K562 (cell line): ENCODE measurements around the gene GPALPP1. TPM values are rescaled to one million over a fixed set of nuclear protein-coding genes. Genes with fewer than 3 reads are reported as not detected.

Source experiments
- AFF4 ChIP-seq: sonication (generic); formaldehyde crosslinking; IDR thresholded peaks from 2 replicates; pipeline ENCODE4 v1.8.0; 2023; ENCODE audit warnings: mild to moderate bottlenecking, missing genetic modification reagents
- E2F8 ChIP-seq: fragments of 450-650 bp; IDR thresholded peaks from 2 replicates; pipeline ENCODE4 v1.7.1; 2018; ENCODE audit warnings: mild to moderate bottlenecking, low read depth; ENCODE audit not compliant: partially characterized antibody
- FOXA1 ChIP-seq: fragments of 450-650 bp; IDR thresholded peaks from 2 replicates; pipeline ENCODE4 v1.6.1; 2016; ENCODE audit warnings: mild to moderate bottlenecking, borderline replicate concordance
- HLTF ChIP-seq: fragments of 450-650 bp; IDR thresholded peaks from 2 replicates; pipeline ENCODE4 v1.6.1; 2016
- KLF10 ChIP-seq: fragments of 250-450 bp; sonication (Bioruptor Pico); IDR thresholded peaks from 2 replicates; pipeline ENCODE4 v1.6.1; 2021; ENCODE audit warnings: matching md5 sums
- L3MBTL2 ChIP-seq: fragments of 450-650 bp; IDR thresholded peaks from 2 replicates; pipeline ENCODE4 v1.6.1; 2016; ENCODE audit warnings: mild to moderate bottlenecking, moderate library complexity
- MAFF ChIP-seq: IDR thresholded peaks from 2 replicates; pipeline ENCODE4 v1.6.1; 2012; ENCODE audit warnings: low read length, improper control_type of control experiment
- PATZ1 ChIP-seq: fragments of 250-450 bp; sonication (Bioruptor Pico); IDR thresholded peaks from 2 replicates; pipeline ENCODE4 v1.5.0; 2020; ENCODE audit warnings: mild to moderate bottlenecking, borderline replicate concordance
- RBM25 ChIP-seq: fragments of 200-400 bp; formaldehyde crosslinking; IDR thresholded peaks from 2 replicates; pipeline ENCODE4 v1.6.1; 2018; ENCODE audit warnings: low read length, low read depth, moderate library complexity; ENCODE audit not compliant: severe bottlenecking
- ZFP1 ChIP-seq: fragments of 450-650 bp; formaldehyde crosslinking; IDR thresholded peaks from 2 replicates; pipeline ENCODE4 v1.4.0; 2020; ENCODE audit warnings: mild to moderate bottlenecking, mixed read lengths
- ZNF316 ChIP-seq: fragments of 450-650 bp; IDR thresholded peaks from 2 replicates; pipeline ENCODE4 v1.6.1; 2016
- ZZZ3 ChIP-seq: fragments of 450-650 bp; IDR thresholded peaks from 2 replicates; pipeline ENCODE4 v1.6.1; 2016; ENCODE audit warnings: antibody characterized with exemption, mild to moderate bottlenecking, moderate library complexity
- polyA plus RNA-seq, 8 experiments: library from polyadenylated mRNA; depleted of rRNA in 4 of 8; stranded (reverse) in 5 of 8; unstranded in 3 of 8; fragments of >200 nt; fragmentation: Nextera tagmentation in 2 of 8; fragmentation: Illumina TruSeq in 1 of 8; extraction: Ambion mirVana in 2 of 8; extraction: Trizol in 1 of 8; gene quantifications; 2 replicates each; pipeline versions ENCODE4 v1.2.1 to v1.2.3, GENCODE V29; 2011 to 2014; ENCODE audit warnings: inconsistent platforms in 1 of 8, missing spikeins in 1 of 8
- total RNA-seq, 7 experiments: library from RNA; depleted of rRNA in 6 of 7; stranded (reverse); fragments of >200 nt in 6 of 7; fragmentation: Illumina TruSeq in 2 of 7; extraction: Trizol in 2 of 7; gene quantifications; 2 replicates each; pipeline versions ENCODE4 v1.2.1 to v1.2.3, GENCODE V29; 2011 to 2021; ENCODE audit warnings: low replicate concordance in 1 of 7

Gene GPALPP1
- total and polyA plus RNA-seq, 9 of the 15 experiments (the other 6 are each of a cell fraction or from before 2014, with no cell fraction given), result 8.1 to 22.3 (median 18.5) TPM

GRCh38 chr13:45049478-45049877 is 60.1 kb downstream of the GPALPP1 start (continued):
- TF ChIP-seq E2F8 (no peak), MAFF (no peak), PATZ1 (CRISPR knock-in tag) (no peak), ZFP1 (no peak), RBM25 (peak; percentile 82), FOXA1 (no peak), ZZZ3 (no peak), L3MBTL2 (no peak), ZNF316 (no peak), AFF4 (CRISPR knock-in tag) (no peak), HLTF (no peak), KLF10 (CRISPR knock-in tag) (no peak)
